Hair follicle dermal papilla cell (primary cell): Measurements from ENCODE around the gene PDGFRB. TPM values are rescaled to one million over a fixed set of nuclear protein-coding genes. Genes with fewer than 3 reads are reported as not detected.

Source experiments
- small RNA-seq: library from RNA; depleted of rRNA; stranded (forward); fragments of <200 nt; gene quantifications from one replicate; pipeline ENCODE3, GENCODE V24; 2012
- total RNA-seq: library from RNA; depleted of rRNA; stranded (reverse); fragments of >200 nt; gene quantifications from 2 replicates; pipeline ENCODE4 v1.2.3, GENCODE V29; 2012

The PDGFRB gene
- total RNA-seq = 497 and 543 TPM in 2 replicates

GRCh38 chr5:150155258-150156026, at the start of gene PDGFRB:
PDGFRB (minus strand) TSS chr5:150155845; CDS start chr5:150137047, 18,798 bp downstream.

GRCh38 chr5:150189728-150190502, 34.3 kb upstream of the PDGFRB start, which contains the start of gene SLC6A7:
SLC6A7 (plus strand) TSS chr5:150190062; CDS start chr5:150190328, 266 bp downstream.

GRCh38 chr5:150166650-150167511, 11.2 kb upstream of the PDGFRB start, which contains the start of gene CDX1:
CDX1 (plus strand) TSS chr5:150166778; CDS start chr5:150166877, 99 bp downstream.

GRCh38 chr5:150085950-150086715, 69.5 kb downstream of the PDGFRB start, which contains the start of gene CSF1R:
CSF1R (minus strand) TSS chr5:150086554; CDS start chr5:150086427, 127 bp downstream.

Small RNA genes lying within 50 kb of the gene (small RNA-seq; reads per million reads assigned to genes)
- not detected for gene RF00019

Other genes with a start within 250 kb of the PDGFRB start
- gene PDE6A, start 211.1 kb downstream of the PDGFRB start, total RNA-seq = not detected in 2 replicates
- 16.3 and 18.7 TPM in 2 replicates for gene SLC26A2, start 195.1 kb downstream of the PDGFRB start, total RNA-seq
- 7.3 and 7.9 TPM in 2 replicates for gene TIGD6, start 155.2 kb downstream of the PDGFRB start, total RNA-seq
- 58.5 and 66.2 TPM in 2 replicates for gene HMGXB3, start 155.1 kb downstream of the PDGFRB start, total RNA-seq
- gene CSF1R, start 69.3 kb downstream of the PDGFRB start, total RNA-seq = 0.16 and 0.36 TPM in 2 replicates
- gene CDX1, start 10.9 kb upstream of the PDGFRB start, total RNA-seq = not detected in 2 replicates
- 0.16 TPM in 1 of 2 replicates, not detected in the other for gene SLC6A7, start 34.2 kb upstream of the PDGFRB start, total RNA-seq
- gene CAMK2A, start 133.9 kb upstream of the PDGFRB start, total RNA-seq = 0.65 and 0.73 TPM in 2 replicates
- gene ARSI, start 147.1 kb upstream of the PDGFRB start, total RNA-seq = 9.4 and 12.0 TPM in 2 replicates
- gene TCOF1, start 201.9 kb upstream of the PDGFRB start, total RNA-seq = 19.2 and 23.9 TPM in 2 replicates